Myocyte (in vitro differentiated cells): Measurements from ENCODE around the gene IL16. TPM values are rescaled to one million over a fixed set of nuclear protein-coding genes. Genes with fewer than 3 reads are reported as not detected.
A peak's percentile ranks its signal among the peaks of the same experiment; 100 is the strongest.
"Not testable (repeated sequence)": the region's sequence is repeated elsewhere in the genome, so short reads cannot be mapped to it uniquely, and the experiment has no call there.

Source experiments
- DNase-seq: peaks from one replicate; pipeline ENCODE4 v3.0.0-alpha.2; 2012; ENCODE audit warnings: low read depth
- polyA plus RNA-seq: library from polyadenylated mRNA; unstranded; fragments of >200 nt; gene quantifications from one replicate; pipeline ENCODE4 v1.2.1, GENCODE V29; 2012; ENCODE audit warnings: missing spikeins
- total RNA-seq: library from RNA; depleted of rRNA; stranded (reverse); fragments of >200 nt; gene quantifications from 2 replicates; pipeline ENCODE4 v1.2.3, GENCODE V29; 2014

IL16 gene
- 0.16 and 0.32 TPM in 2 replicates for total RNA-seq
- 3.1 TPM for polyA plus RNA-seq

- DNase-seq: no peak
Observed at GRCh38 chr15:81196576-81197254, at the start of gene IL16. Gene IL16 (plus strand): TSS chr15:81196879. CDS start chr15:81225400, 28,521 bp downstream.

GRCh38 chr15:81151389-81151788 is 45.3 kb upstream of the IL16 start:
- no peak for DNase-seq

DNA sequence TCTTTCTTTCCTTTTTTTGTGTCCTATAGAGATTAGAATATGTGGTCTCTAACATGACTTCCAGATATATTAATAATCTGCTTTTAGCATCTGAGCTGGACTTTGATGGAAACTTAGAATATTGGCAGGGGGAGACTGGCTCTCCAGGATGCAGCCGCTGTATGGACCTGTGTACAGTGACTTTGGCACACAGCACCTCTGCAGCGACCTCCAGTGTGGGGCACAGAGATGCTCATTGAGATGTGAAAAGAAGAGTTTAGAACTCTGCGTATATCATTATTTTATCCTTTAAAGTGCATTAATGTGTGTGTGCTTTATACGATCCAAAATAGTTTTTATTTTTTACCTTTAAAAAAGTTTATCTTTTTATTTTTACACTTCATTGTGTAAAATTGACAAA is 44.3 kb upstream of the IL16 start:
- no peak for DNase-seq

GRCh38 chr15:81152799-81153198 is 43.9 kb upstream of the IL16 start:
- DNase-seq: no peak

DNA sequence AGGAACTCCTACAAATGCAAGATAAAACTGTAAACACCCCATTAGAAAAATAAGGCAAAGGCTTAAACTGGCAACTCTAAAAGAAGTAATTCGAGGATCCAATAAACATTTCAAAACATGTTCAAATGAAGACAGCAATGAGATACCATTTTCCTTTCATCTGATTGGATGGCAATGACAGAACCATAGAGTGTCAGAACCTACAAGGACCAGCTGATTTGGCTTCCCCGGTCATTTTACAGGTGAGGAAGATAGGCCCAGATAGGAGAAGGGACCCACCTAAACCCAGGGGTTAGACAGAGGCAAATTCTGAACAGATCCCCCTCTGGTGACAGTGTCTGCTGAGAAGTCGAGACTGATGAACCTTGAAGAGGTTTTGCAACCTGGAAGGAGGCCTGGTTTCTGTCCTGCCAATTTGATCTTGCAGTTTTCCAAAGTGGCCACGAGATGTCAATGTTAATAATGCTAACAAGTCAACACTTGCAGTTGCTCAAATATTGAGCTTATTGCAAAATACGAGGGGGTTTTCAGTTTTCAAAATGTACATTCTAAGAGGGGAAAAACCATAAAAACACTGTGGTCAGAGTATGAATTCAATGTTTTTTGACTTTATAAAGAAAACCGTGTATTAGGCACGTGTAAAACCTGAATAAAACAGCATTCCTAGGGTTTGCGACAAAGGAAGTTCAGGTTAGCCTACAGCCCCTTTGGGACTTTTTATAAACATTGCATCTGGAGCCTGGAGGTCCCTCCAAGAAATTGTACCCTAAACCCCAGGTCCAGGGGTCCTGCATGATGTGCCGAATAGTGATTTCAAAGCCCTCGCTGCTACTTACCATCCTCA is 41.1 kb upstream of the IL16 start:
- DNase-seq: peak; percentile 59

DNA sequence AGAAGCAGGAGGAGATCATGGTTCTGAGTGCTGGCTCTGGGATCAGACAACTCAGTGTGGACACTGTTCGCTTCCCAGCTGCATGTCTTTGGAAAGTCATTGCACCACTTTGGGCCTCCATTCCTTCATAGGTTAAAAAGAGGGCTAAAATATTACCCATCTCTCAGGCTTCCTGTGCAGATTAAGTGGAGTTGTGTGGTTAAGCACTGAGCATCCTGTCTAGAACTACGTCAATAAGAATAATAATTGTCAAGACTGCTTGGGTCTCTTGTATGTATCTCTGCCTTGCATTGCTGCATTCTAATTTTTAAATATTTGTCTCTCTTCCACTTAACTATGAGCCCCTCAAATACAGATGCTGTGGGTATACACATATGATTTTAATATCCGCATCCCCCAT is 40.4 kb upstream of the IL16 start:
- DNase-seq: no peak

DNA sequence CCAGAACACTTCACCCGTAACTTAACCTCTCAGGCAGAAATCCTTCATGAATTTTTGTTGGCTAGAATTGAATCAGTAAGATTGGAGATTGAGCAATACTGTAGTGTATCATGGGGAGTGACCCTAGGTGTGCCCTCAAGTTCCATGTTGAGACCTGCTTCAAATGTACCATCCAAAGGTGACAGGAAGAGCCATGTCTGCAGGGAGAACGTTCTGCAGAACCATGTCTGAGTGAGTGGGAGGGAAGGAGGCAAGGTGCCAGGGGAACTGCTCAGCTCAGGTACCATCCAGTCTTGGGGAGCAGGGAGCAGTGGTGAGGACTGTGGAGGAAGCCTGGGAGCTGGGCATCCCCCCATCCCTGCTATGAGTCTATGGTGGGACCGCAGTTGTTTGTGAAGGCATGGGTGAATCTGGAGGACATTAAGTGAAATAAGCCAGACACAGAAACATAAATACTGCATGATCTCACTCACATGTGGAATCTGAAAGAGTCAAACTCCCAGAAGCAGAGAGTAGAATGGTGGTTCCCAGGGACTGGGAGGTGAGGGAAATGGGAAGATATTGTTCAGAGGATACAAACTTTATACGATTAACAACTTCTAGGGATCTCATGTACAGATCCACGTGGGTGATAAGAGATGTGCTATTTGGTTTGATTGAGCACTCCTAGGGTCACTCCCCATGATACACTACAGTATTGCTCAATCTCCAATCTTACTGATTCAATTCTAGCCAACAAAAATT is 39.3 kb upstream of the IL16 start:
- no peak for DNase-seq

DNA sequence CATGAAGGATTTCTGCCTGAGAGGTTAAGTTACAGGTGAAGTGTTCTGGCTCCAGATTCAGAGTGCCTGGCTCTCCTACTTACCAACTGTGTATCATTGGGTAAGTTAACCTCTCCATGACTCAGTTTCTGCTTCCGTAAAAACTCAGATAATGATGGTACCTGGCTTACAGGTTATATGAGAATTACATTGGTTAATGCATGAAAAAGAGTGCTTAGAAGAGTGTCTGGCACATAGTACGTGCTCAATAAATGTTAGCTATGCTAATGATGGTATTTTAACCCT is 38.8 kb upstream of the IL16 start:
- no peak for DNase-seq

DNA sequence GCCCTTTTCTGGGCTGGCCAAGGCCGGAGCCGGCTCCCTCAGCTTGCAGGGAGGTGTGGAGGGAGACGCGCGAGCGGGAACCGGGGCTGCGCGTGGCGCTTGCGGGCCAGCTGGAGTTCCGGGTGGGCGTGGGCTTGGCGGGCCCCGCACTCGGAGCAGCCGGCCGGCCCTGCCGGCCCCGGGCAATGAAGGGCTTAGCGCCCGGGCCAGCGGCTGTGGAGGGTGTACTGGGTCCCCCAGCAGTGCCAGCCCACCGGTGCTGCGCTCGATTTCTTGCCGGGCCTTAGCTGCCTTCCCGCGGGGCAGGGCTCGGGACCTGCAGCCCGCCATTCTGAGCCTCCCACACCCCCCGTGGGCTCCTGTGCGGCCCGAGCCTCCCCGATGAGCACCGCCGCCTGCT is 38.1 kb upstream of the IL16 start:
- DNase-seq: not testable (repeated sequence)

DNA sequence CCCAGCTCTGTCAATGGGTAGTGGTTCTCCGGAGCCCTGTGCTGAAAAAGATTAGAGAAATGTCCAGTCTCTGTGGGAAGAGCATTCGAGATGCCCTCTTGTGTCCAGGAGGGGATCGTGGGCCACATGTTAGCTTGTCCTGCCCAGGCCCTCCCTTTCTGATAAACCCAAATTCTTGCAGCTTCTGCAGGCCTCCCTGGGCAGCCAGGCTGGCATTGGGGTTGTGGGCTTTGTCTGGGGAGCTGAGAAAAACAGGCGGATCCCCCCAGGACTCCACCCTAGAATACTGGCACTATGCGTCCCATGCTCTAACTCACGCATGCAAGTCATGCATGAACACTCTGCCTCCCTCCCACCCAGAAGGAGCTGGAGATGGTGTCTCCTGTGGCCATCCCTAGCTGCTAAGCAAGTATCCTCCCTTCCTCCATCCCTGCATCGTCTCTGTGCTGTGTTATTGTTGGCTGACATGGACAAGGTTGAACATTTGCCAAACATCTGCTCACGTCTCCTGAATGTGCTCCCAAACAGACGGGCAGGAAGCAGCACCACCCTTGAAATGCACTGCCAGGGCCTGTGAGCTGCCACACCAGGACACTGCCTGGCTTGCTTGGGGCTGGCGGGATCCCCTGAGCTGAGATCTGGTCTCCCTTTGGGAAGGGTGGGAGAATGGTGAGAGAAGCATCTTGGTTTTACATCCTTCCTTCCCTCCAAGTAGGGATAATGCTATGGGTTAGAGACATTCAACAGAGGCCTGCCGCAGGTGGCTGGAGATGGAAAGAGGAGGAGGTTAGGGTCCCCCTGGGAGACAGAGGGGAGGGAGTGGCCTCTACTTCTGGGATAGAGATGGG is 36.1 kb upstream of the IL16 start:
- peak; percentile 81 for DNase-seq

GRCh38 chr15:81161160-81161673 is 35.5 kb upstream of the IL16 start:
- no peak for DNase-seq

GRCh38 chr15:81161851-81162250 is 34.8 kb upstream of the IL16 start:
- DNase-seq: no peak

GRCh38 chr15:81163961-81164800 is 32.5 kb upstream of the IL16 start:
- DNase-seq: no peak

DNA sequence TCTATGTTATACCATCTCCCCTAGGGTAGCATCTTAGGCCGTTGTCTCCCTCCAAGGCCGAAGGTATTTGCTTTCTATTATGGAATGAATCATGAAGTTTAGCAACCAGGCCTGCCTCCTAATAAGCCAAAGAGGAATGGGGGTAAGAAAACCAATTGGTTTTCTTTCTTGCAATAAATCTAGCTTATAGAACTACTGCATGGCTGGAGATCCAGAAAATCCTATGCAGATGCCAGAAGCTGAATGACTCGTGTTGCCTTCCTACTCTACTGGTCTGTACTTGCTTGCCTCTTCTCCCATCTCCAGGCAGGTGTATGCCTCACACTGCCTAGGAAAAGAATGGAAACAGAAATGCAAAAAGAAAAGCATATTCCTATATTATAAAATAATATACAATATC is 31.1 kb upstream of the IL16 start:
- no peak for DNase-seq

GRCh38 chr15:81166636-81167305 is 29.9 kb upstream of the IL16 start:
- DNase-seq: no peak

- no peak for DNase-seq
Observed at GRCh38 chr15:81168131-81168526, 28.6 kb upstream of the IL16 start.

GRCh38 chr15:81168644-81169043 is 28.0 kb upstream of the IL16 start:
- DNase-seq: no peak

GRCh38 chr15:81170511-81170910 is 26.2 kb upstream of the IL16 start:
- no peak for DNase-seq

- DNase-seq: no peak
Observed at GRCh38 chr15:81171286-81171685, 25.4 kb upstream of the IL16 start.
